GM18511 (cell line): ENCODE measurements around the gene ZNF559.

Experiments used
- ATAC-seq: cut with Tn5 transposase; IDR thresholded peaks from one replicate; pipeline ENCODE4 v1.9.1; 2021; ENCODE audit warnings: mild to moderate bottlenecking, moderate library complexity; ENCODE audit not compliant: unreplicated experiment

ZNF559 gene

DNA sequence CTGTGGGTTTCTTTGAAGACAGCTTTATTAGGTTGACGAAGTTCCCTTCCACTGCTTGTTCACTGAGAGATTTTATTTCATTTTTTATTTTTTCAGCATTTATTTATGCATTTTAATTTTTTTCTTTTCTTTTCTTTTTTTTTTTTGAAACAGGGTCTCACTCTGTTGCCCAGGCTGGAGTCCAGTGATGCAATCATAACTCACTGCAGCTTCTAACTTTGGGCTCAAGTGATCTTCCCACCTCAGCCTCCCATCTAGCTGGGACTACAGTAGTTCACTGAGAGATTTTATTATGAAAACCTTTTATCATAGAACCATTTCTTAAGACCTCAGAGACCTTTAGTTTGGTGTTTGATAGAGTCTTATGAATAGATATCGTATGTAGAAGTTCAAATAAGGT lies 28.5 kb downstream of the ZNF559 start:
- no peak for ATAC-seq

DNA sequence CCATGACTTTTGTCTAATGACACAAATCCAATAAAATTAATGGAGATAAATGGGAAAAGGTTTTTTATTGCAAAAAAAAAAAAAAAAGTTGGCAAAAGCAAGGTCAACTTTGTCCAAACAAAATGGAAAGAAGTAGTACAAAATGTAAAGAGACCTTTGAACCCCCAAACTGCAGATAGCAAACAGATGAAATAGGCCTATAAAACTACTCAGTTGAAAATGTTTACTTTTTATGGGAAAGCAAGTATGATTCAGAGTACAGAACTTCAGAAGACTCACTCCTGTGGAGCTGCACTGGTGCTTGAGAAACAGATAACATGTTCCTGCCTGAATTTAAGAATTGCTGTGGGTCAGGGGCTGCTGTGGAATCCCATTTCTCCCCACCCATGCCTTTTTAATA lies 29.0 kb downstream of the ZNF559 start:
- ATAC-seq, result no peak

DNA sequence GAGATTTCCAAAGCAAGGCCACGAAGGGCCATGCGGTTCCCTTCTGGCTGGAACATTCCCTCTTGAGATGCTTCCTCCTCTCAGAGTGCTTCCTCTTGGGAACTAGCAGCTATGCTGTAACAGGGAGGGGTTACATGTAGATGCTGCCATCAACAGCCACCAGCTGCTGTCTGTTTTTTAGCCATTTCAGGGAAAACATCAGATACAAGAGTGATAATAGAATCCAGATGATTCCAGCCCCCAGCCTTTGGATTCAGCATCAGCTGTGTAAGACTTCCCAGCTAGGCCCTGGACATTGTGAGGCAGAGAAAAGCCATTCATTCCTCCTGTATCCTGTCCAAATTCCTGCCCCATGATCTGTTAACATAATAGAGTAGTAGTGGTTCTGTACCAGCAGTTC lies 30.7 kb downstream of the ZNF559 start:
- ATAC-seq, result no peak

DNA sequence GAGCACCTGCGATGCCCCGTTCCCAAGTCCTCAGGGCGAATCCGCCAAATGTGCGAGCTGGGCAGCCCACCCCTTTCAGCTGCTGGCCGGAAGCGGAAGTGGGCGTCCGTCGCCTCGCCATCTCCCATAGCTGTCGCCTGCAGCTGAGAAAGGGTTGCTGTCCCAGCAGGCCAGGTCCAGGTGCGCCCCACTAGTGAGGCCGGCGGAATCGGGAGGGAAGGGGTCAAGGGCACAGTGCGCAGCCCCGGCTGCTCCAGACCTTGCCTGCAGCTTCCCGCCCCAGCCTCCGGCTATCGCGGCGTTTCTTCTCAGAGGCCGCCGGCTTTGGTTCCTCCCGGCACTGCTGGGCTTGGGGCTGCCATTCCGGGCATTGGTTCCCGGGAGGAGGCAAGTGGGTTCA lies 38.9 kb downstream of the ZNF559 start, which contains the start of gene ZNF177:
TSS of gene ZNF177 (plus strand) at position 109 of the 400 bp plus-strand sequence. CDS start 15,299 bp downstream, outside the sequence.
- ATAC-seq, result no peak

DNA sequence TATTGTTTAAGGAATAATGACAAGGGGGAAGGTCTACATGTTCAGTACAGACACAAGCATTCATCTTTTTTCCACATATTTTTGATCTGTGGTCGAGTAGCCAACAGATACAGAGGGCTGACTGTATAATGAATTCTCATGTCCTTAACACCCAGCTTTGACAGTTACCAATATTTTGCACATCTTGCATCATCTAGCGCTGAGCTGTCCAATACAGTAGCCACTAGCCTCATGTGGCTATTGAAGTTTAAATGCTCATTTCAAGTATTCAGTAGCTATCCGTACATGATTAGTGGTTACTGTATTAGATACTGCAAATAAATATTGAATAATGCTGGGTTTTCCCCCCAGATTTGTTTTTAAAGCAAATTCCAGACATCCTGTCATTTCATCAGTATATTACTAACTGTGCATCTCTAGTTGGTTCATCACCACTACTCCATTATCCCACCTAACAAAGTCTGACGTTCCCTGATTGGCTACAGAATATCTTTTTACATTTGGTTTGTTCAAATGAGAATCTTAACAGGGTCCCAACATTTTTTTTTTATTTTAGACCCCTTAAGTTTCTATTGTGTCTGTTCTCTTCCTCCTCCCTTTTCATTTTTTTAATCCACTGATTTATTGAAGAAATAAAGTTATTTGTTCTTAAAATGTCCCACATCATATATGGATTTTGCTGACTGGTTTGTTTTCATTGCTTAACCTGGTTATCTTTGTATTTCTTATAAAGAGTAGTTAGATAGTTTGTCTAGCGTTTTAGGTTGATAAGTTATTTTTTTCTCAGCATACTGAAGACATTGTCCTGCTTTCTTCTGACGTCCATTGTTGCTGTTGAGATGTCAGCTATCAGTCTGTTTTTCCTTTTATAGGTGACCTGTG lies 47.0 kb downstream of the ZNF559 start:
- no peak for ATAC-seq

DNA sequence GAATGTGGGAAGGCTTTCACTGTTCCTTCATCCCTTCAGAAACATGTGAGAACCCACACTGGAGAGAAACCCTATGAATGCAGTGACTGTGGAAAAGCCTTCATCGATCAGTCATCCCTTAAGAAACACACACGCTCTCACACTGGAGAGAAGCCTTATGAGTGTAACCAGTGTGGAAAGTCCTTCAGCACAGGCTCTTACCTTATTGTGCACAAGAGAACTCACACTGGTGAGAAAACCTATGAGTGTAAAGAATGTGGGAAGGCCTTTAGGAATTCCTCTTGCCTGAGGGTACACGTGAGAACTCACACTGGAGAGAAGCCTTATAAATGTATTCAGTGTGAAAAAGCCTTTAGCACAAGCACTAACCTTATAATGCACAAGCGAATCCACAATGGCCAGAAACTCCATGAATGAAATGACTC lies 57.4 kb downstream of the ZNF559 start:
- no peak for ATAC-seq
